Fibroblast of lung (primary cell): ENCODE results near the gene C20orf96. TPM values are rescaled to one million over a fixed set of nuclear protein-coding genes. Genes with fewer than 3 reads are reported as not detected.

Experiments
- DNase-seq, 2 donors: peaks; one replicate each; pipeline versions ENCODE4 v3.0.0 to v3.0.0-alpha.2; 2010; ENCODE audit warnings: low read depth in 2 of 2
- H2AFZ ChIP-seq: 2 replicates; pipeline ENCODE4 v1.5.1; 2012; ENCODE audit warnings: low read length, control low read depth, inconsistent platforms
- H3K27ac ChIP-seq: 2 replicates; pipeline ENCODE4 v1.5.1; 2011; ENCODE audit warnings: low read length, control low read depth; ENCODE audit not compliant: insufficient read depth
- H3K27me3 ChIP-seq: 2 replicates; pipeline ENCODE4 v1.5.1; 2011; ENCODE audit warnings: mild to moderate bottlenecking, low read length; ENCODE audit not compliant: control insufficient read depth, insufficient read depth
- H3K36me3 ChIP-seq: 2 replicates; pipeline ENCODE4 v1.5.1; 2011; ENCODE audit warnings: low read length; ENCODE audit not compliant: control insufficient read depth, insufficient read depth
- H3K4me1 ChIP-seq: 2 replicates; pipeline ENCODE4 v1.5.1; 2011; ENCODE audit warnings: low read length; ENCODE audit not compliant: control insufficient read depth, insufficient read depth; ENCODE audit errors: extremely low read depth
- H3K4me2 ChIP-seq: 2 replicates; pipeline ENCODE4 v1.5.1; 2011; ENCODE audit warnings: low read length, control low read depth; ENCODE audit not compliant: insufficient read depth; ENCODE audit errors: extremely low read depth
- H3K4me3 ChIP-seq, 4 experiments: fragments of 200-600 bp in 1 of 4; sonication (generic) in 1 of 4; replicated peaks in 1 of 4; 2 replicates each; pipeline ENCODE4 v1.5.1; 2011 to 2016; ENCODE audit warnings: low read length in 4 of 4, low read depth in 3 of 4, mild to moderate bottlenecking in 3 of 4, control low read depth in 2 of 4, inconsistent platforms in 1 of 4, mixed read lengths in 1 of 4; ENCODE audit not compliant: insufficient read depth in 1 of 4; ENCODE audit errors: control extremely low read depth in 1 of 4
- H3K79me2 ChIP-seq: 2 replicates; pipeline ENCODE4 v1.5.1; 2012; ENCODE audit warnings: mild to moderate bottlenecking, low read length, inconsistent platforms; ENCODE audit not compliant: control insufficient read depth, insufficient read depth
- H3K9ac ChIP-seq: 2 replicates; pipeline ENCODE4 v1.5.1; 2011; ENCODE audit warnings: mild to moderate bottlenecking, low read length, control low read depth; ENCODE audit not compliant: insufficient read depth
- H3K9me3 ChIP-seq: 2 replicates; pipeline ENCODE4 v1.5.1; 2012; ENCODE audit warnings: low read depth, low read length; ENCODE audit not compliant: control insufficient read depth, insufficient read depth
- H4K20me1 ChIP-seq: 2 replicates; pipeline ENCODE4 v1.5.1; 2011; ENCODE audit warnings: low read length; ENCODE audit not compliant: control insufficient read depth, insufficient read depth; ENCODE audit errors: extremely low read depth
- EZH2 ChIP-seq: IDR thresholded peaks from 2 replicates; pipeline ENCODE4 v1.5.1; 2012; ENCODE audit warnings: low read length, control low read depth, mild to moderate bottlenecking; ENCODE audit errors: missing control alignments
- polyA plus RNA-seq, 2 donors: library from polyadenylated mRNA; depleted of rRNA in 1 of 2; stranded (reverse) in 1 of 2; unstranded in 1 of 2; fragments of >200 nt; gene quantifications; 2 replicates each; pipeline ENCODE4 v1.2.1, GENCODE V29; 2011 to 2012; ENCODE audit warnings: missing spikeins in 1 of 2
- total RNA-seq: library from RNA; depleted of rRNA; stranded (reverse); fragments of >200 nt; gene quantifications from 2 replicates; pipeline ENCODE4 v1.2.1, GENCODE V29; 2014
- TF ChIP-seq, protein P1 (sequence below), 2 donors: IDR thresholded peaks in 1 of 2; conservative IDR thresholded peaks in 1 of 2; 1 replicate in 1 of 2; 2 replicates in 1 of 2; pipeline ENCODE4 v1.5.1; 2011 to 2012; ENCODE audit warnings: low read length in 2 of 2, control low read depth in 1 of 2, inconsistent platforms in 1 of 2, low read depth in 1 of 2, mild to moderate bottlenecking in 1 of 2

Gene C20orf96
- total and polyA plus RNA-seq, 2 donors (not counting 1 experiment from before 2014, with no cell fraction given): 4.8 to 8.9 TPM

DNA sequence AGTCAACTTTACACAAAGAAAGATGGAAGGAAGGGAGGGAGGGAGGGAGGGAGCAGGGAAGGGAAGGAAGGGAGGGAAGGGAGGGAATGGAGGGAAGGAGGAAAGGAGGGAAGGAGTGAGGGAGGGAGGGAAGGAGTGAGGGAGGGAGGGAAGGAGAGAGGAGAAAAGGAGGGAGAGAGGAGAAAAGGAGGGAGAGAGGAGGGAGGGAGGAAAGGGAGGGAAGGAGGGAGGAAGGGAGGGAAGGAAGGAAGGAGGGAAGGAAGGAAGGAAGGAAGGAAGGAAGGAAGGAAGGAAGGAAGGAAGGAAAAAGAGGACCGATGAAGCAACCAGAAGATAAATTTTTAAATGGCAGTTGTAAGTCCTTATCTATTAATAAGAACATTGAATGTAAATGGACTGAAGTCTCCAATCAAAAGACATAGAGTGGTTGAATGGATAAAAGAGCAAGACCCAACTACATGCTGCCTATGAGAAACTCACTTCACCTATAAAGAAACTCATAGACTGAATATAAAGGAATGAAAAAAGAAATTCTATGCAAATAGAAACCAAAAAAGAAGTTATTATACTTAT is 69.2 kb downstream of the C20orf96 start:
- no peak overlapping the region for H3K9ac ChIP-seq
- H3K27ac ChIP-seq: no peak overlapping the region
- TF ChIP-seq, protein P1, sequence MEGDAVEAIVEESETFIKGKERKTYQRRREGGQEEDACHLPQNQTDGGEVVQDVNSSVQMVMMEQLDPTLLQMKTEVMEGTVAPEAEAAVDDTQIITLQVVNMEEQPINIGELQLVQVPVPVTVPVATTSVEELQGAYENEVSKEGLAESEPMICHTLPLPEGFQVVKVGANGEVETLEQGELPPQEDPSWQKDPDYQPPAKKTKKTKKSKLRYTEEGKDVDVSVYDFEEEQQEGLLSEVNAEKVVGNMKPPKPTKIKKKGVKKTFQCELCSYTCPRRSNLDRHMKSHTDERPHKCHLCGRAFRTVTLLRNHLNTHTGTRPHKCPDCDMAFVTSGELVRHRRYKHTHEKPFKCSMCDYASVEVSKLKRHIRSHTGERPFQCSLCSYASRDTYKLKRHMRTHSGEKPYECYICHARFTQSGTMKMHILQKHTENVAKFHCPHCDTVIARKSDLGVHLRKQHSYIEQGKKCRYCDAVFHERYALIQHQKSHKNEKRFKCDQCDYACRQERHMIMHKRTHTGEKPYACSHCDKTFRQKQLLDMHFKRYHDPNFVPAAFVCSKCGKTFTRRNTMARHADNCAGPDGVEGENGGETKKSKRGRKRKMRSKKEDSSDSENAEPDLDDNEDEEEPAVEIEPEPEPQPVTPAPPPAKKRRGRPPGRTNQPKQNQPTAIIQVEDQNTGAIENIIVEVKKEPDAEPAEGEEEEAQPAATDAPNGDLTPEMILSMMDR (conservative IDR thresholded peaks at IDR 0.05 in 1 of 2, IDR thresholded peaks at IDR 0.05 in 1 of 2; ENCODE audit: low read depth in 1 of 2, low read length in 2 of 2): no peak
- TF ChIP-seq EZH2: no peak
- no peaks in the 10 kb centered on the region for H3K27me3 ChIP-seq
- no peak overlapping the region for H3K4me3 ChIP-seq
- no peaks in the 10 kb centered on the region for H4K20me1 ChIP-seq
- no peaks in the 10 kb centered on the region for H3K9me3 ChIP-seq
- H2AFZ ChIP-seq: no peak overlapping the region
- H3K79me2 ChIP-seq: no peaks in the 10 kb centered on the region
- no peak overlapping the region for H3K4me2 ChIP-seq
- no peak for DNase-seq
- no peaks in the 10 kb centered on the region for H3K4me1 ChIP-seq
- H3K36me3 ChIP-seq: no peaks in the 10 kb centered on the region

Other genes with a start within 250 kb of the C20orf96 start
- not detected in 2 replicates for gene DEFB125, start 203.1 kb downstream of the C20orf96 start, total RNA-seq
- gene DEFB125, start 203.1 kb downstream of the C20orf96 start, polyA plus RNA-seq: not detected in 2 replicates
- gene DEFB126, start 148.2 kb downstream of the C20orf96 start, total RNA-seq: not detected in 2 replicates
- not detected in 2 replicates for gene DEFB126, start 148.2 kb downstream of the C20orf96 start, polyA plus RNA-seq
- not detected in 2 replicates for gene DEFB127, start 133.3 kb downstream of the C20orf96 start, total RNA-seq
- not detected in 2 replicates for gene DEFB127, start 133.3 kb downstream of the C20orf96 start, polyA plus RNA-seq
- gene DEFB128, start 101.0 kb downstream of the C20orf96 start, total RNA-seq: not detected in 2 replicates
- gene DEFB128, start 101.0 kb downstream of the C20orf96 start, polyA plus RNA-seq: not detected in 2 replicates
- gene DEFB129, start 63.5 kb downstream of the C20orf96 start, total RNA-seq: not detected in 2 replicates
- gene DEFB129, start 63.5 kb downstream of the C20orf96 start, polyA plus RNA-seq: not detected in 2 replicates
- not detected in 2 replicates for gene DEFB132, start 33.0 kb downstream of the C20orf96 start, total RNA-seq
- gene DEFB132, start 33.0 kb downstream of the C20orf96 start, polyA plus RNA-seq: not detected in 2 replicates
- gene ZCCHC3, start 6.8 kb upstream of the C20orf96 start, total RNA-seq: 11.6 and 11.8 TPM in 2 replicates
- gene ZCCHC3, start 6.8 kb upstream of the C20orf96 start, polyA plus RNA-seq: 8.7 TPM in 2 replicates
- 5.6 and 7.3 TPM in 2 replicates for gene SOX12, start 34.8 kb upstream of the C20orf96 start, total RNA-seq
- 4.0 and 4.7 TPM in 2 replicates for gene SOX12, start 34.8 kb upstream of the C20orf96 start, polyA plus RNA-seq
- gene NRSN2, start 56.4 kb upstream of the C20orf96 start, total RNA-seq: 23.1 and 34.5 TPM in 2 replicates
- 56.0 and 60.5 TPM in 2 replicates for gene NRSN2, start 56.4 kb upstream of the C20orf96 start, polyA plus RNA-seq
- gene TRIB3, start 90.0 kb upstream of the C20orf96 start, total RNA-seq: 194 and 202 TPM in 2 replicates
- gene TRIB3, start 90.0 kb upstream of the C20orf96 start, polyA plus RNA-seq: 13.3 and 23.4 TPM in 2 replicates
- 81.7 and 89.0 TPM in 2 replicates for gene RBCK1, start 117.5 kb upstream of the C20orf96 start, total RNA-seq
- 35.2 and 36.3 TPM in 2 replicates for gene RBCK1, start 117.5 kb upstream of the C20orf96 start, polyA plus RNA-seq
- gene TBC1D20, start 171.8 kb upstream of the C20orf96 start, total RNA-seq: 28.8 and 33.9 TPM in 2 replicates
- gene TBC1D20, start 171.8 kb upstream of the C20orf96 start, polyA plus RNA-seq: 36.8 and 38.3 TPM in 2 replicates